RWPE2 (cell line): ENCODE measurements around the gene UHRF2.

ENCODE experiments used
- ATAC-seq: fragments of 200-7000 bp; cut with Tn5 transposase; 3 replicates; pipeline ENCODE4 v1.9.1; 2021; ENCODE audit warnings: low read depth
- DNase-seq: peaks from one replicate; pipeline ENCODE4 v3.0.0-alpha.2; 2020; ENCODE audit warnings: low spot score
- H3K27ac ChIP-seq: fragments of 450-650 bp; 2 replicates; pipeline ENCODE4 v1.5.1; 2017; ENCODE audit warnings: mild to moderate bottlenecking; ENCODE audit not compliant: poor library complexity, severe bottlenecking
- H3K27me3 ChIP-seq: fragments of 250-450 bp; sonication (Bioruptor Pico); 2 replicates; pipeline ENCODE4 v1.5.1; 2021; ENCODE audit warnings: mild to moderate bottlenecking, moderate library complexity; ENCODE audit not compliant: insufficient read depth, poor library complexity, severe bottlenecking
- H3K36me3 ChIP-seq: fragments of 250-450 bp; sonication (Bioruptor Pico); 2 replicates; pipeline ENCODE4 v1.5.1; 2020; ENCODE audit warnings: low read depth, mild to moderate bottlenecking, moderate library complexity
- H3K4me1 ChIP-seq: fragments of 250-450 bp; sonication (Bioruptor Pico); 2 replicates; pipeline ENCODE4 v1.5.1; 2021; ENCODE audit warnings: mild to moderate bottlenecking, moderate library complexity; ENCODE audit not compliant: insufficient read depth, poor library complexity, severe bottlenecking
- H3K4me3 ChIP-seq: fragments of 250-450 bp; sonication (Bioruptor Pico); 2 replicates; pipeline ENCODE4 v1.5.1; 2021; ENCODE audit warnings: mild to moderate bottlenecking, moderate library complexity; ENCODE audit not compliant: severe bottlenecking
- H3K9me3 ChIP-seq: fragments of 250-450 bp; sonication (Bioruptor Pico); 2 replicates; pipeline ENCODE4 v1.5.1; 2021; ENCODE audit warnings: mild to moderate bottlenecking, moderate library complexity; ENCODE audit not compliant: severe bottlenecking
- TF ChIP-seq, protein P1 (sequence below): fragments of 450-650 bp; IDR thresholded peaks from one replicate; pipeline ENCODE4 v1.5.1; 2017; ENCODE audit warnings: mild to moderate bottlenecking, moderate library complexity; ENCODE audit not compliant: poor library complexity, severe bottlenecking

UHRF2 gene

DNA sequence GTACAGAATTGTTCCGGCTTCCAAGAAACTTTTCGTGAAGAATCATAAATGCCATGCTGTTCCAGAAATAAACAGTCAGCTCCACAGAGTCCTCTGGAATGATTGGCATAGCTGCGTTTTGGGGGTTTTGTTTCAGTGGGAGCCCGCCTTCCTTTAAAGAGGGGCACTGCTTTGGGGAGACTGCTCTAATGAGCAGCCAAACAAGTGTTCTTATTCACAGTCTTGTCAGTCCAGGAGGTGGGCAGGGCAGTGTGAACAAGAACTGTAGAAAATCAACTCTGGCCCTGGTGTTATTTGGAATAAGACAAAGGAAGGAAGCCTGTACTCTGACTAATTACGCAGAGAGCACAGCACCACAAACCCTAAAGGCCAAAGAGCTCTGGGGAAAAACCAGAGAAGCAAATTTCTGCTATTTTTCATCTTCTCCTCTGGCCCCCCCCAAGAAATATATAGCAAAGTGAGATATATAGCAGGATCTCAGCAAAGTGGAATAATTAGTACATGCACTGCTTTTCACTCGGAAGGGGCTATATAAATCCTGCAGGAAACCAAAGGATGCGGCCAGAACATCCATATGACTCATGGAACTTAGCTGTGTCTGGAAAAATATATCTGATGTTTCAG lies 139.6 kb downstream of the UHRF2 start:
- no peaks in the 10 kb centered on the region for H3K36me3 ChIP-seq
- H3K27ac ChIP-seq = peak overlapping the region; percentile 56
- peaks cover 6% of the 10 kb centered on the region for H3K4me1 ChIP-seq
- no peaks in the 10 kb centered on the region for H3K27me3 ChIP-seq
- DNase-seq = no peak
- peak; percentile 58 for ATAC-seq
- H3K9me3 ChIP-seq = no peaks in the 10 kb centered on the region
- TF ChIP-seq, protein P1, sequence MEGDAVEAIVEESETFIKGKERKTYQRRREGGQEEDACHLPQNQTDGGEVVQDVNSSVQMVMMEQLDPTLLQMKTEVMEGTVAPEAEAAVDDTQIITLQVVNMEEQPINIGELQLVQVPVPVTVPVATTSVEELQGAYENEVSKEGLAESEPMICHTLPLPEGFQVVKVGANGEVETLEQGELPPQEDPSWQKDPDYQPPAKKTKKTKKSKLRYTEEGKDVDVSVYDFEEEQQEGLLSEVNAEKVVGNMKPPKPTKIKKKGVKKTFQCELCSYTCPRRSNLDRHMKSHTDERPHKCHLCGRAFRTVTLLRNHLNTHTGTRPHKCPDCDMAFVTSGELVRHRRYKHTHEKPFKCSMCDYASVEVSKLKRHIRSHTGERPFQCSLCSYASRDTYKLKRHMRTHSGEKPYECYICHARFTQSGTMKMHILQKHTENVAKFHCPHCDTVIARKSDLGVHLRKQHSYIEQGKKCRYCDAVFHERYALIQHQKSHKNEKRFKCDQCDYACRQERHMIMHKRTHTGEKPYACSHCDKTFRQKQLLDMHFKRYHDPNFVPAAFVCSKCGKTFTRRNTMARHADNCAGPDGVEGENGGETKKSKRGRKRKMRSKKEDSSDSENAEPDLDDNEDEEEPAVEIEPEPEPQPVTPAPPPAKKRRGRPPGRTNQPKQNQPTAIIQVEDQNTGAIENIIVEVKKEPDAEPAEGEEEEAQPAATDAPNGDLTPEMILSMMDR = no peak
- no peak overlapping the region for H3K4me3 ChIP-seq

DNA sequence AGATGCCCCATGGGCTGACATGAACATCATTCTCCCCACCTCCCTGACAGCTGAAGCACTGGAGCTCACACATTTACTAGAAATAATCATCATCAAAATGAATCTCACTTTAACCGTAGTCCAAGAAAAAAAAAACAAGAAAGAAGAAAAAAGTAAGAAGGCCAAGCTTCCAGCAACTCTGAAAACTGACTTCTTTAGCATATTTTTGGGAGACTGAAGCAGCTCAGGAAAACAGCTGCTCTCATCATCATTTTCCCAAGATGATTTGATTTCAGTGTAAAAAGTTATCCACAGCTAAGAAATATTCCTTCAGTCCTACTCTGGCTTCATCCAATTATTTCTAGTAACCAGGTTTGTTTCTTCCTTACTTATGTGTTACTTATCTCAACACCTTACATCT lies 140.9 kb downstream of the UHRF2 start:
- TF ChIP-seq, protein P1 = no peak
- Histone ChIP-seq H3K27ac (peak overlapping the region; percentile 56), H3K9me3 (no peaks in the 10 kb centered on the region), H3K36me3 (no peaks in the 10 kb centered on the region), H3K4me3 (no peak overlapping the region), H3K27me3 (no peaks in the 10 kb centered on the region), H3K4me1 (peaks cover 6% of the 10 kb centered on the region)
- ATAC-seq (no peak), DNase-seq (no peak)
